GM18505 (cell line): ENCODE results near the gene ATP5MG.

Experiments
- ATAC-seq: cut with Tn5 transposase; IDR thresholded peaks from one replicate; pipeline ENCODE4 v1.9.1; 2021; ENCODE audit not compliant: unreplicated experiment
- POLR2A ChIP-seq: IDR thresholded peaks from 4 replicates; pipeline ENCODE4 v1.6.1; 2011; ENCODE audit warnings: borderline replicate concordance; ENCODE audit not compliant: insufficient read depth, insufficient read length; ENCODE audit errors: extremely low read depth

Gene ATP5MG

DNA sequence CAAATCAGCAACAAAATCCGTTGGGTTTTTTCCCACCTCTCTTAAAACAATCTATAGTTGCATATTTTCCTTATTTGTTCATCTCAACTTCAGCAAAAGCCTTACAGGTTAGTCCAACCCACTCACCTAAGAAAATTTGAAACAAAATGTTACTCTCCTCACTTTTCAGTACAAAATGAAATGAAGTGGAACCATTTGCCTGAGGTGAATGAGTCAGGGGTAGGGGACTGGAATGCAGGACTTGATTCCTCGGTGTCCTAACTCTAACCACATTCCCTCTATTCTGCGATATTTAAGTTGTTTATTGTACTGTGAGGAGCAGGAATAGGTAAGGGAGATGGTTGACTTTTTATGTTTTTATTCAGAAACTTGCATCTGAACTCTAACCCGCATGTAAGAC lies 16.4 kb downstream of the ATP5MG start:
- no peak for ATAC-seq
- no peak for TF ChIP-seq POLR2A

DNA sequence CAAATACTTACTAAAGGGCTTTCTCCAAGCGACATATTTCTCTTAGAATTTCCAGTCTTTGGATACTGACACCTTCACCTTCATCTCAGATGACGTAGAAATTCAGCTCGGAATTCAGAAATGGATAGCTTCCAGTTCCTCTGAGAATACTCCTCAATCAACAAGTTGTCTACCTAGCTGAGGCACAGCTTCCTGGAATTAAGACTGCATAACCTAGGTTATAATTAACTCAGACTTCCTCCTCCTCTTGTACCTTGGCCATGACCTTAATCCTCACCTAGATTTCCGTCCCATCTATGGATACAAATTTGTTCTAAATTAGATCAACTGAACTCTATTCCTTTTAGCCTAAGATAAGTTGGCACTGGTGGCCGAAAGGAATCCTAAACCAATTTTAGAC lies 17.4 kb downstream of the ATP5MG start:
- TF ChIP-seq POLR2A, result no peak
- no peak for ATAC-seq

DNA sequence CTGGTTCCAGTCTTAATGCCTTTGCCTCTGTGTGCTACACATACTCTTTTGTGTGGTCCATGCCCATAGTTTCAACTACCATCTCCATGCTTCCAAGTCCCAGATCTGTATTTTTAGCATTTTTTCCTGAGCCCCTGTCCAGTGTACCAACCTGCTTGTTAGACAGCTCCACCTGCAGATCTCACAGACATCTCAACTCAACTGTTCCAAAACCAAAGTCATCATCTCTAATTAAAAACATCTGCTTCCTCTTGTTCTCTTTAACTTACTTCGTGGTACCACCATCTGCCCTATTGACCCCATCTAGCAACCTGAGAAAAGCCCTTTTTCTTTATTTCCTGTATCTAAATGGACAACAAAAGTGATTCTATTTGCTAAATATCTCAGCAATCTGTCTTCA lies 26.3 kb downstream of the ATP5MG start:
- no peak for ATAC-seq
- TF ChIP-seq POLR2A, result no peak

DNA sequence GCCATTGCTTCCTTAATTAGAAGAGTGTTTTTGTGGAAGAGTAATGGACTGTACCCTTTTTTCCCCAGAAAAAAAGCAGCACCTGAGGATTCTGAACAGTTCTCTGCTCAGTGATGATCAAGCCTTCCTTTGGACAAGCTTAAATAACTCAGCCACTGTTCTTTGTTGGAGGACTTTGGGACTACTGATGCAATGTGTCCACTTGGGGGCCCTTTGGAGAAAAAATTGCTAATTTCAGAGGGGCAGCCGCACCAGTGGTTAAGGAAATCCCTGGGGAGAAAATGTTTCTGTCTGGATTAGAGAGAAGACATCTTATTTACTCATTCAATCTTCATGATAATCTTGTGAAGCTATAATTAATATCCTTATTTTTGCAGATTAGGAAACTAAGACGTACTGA lies 29.6 kb downstream of the ATP5MG start:
- no peak for TF ChIP-seq POLR2A
- no peak for ATAC-seq

DNA sequence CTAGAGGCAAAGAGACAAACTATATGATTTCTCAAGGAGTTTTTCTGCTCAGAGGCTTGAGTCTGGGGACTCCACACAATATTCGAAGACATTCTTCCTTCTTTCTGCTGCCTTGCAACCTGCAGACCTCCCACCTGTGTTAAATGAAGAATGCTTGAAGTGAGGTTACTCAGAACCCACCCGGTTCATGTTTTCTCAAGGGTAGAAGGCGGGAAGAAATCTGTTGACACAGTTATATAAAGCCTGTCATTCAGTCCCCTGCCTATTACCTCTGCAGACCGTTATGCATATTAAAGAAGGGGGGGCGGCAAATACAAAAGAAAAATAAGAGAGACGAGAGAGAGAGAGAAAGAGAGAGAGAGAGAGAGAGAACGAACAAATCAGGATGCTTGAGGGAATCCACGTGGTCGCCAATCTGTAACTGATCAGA lies 32.7 kb downstream of the ATP5MG start:
- TF ChIP-seq POLR2A, result no peak
- ATAC-seq, result no peak

DNA sequence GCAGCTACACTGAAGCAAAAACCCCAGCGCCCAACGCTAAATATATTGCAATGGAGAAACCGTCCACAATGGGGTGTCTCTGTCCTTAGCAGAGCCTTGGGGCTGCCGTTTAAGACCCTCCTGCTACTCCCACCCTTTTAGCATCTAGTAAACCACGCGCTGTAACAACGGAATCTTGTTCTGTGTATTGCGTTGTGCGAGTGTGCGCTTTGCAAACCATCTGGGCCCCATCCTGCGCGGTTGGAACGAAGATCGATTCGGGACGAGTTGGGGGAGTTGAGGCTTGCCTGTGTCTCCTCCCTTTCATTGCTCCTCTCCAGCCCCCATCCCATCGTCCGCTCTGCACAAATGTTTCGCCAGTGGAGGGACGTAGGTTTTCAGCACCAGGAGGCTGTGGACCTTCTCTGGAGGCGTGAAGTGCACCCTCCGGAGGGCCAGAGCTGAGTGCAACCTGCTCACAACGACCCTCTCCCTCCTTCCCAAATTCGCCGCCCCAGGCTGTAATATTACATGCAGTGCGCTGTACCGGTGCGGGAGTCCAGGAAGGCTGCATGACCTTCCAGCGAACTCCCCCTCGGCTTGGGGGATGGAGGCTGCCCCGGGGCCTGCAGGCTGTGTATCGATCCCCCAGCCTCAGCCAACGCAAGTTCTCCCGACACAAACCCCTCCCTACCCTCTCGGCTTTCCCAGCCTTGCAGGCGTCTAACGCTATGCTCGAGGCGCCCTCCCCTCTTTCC lies 33.3 kb downstream of the ATP5MG start:
- no peak for ATAC-seq
- no peak for TF ChIP-seq POLR2A

DNA sequence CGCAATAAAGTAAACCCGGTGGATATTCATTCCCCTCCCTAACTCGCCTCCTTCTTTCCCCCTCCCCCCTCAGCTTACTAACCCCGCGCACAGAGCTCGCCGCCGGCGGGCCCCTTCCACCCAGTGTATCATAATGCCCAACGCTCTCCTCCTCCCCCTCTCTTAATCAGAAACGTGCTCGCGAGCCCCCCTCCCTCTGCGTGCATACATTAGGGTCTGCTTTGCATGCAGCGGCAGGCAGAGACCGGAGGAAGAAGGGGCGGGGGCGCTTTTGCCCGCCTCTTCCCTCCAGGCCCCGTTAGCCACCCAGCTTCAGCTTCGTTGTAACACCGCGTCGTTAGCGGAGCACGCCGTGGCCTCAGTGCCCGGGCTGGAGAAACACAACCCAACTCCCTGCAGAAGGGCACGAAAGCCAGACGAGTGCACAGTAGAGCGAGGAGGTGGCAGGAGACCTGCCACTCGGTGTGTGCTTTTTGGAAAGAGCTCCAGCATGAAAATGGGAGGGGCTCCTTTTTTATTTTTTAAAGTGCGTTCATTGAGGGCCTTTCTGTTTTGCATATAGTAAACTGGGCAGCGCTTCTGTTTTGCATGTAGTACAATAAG lies 34.0 kb downstream of the ATP5MG start:
- peak; percentile 16 for ATAC-seq
- TF ChIP-seq POLR2A, result peak; percentile 39

DNA sequence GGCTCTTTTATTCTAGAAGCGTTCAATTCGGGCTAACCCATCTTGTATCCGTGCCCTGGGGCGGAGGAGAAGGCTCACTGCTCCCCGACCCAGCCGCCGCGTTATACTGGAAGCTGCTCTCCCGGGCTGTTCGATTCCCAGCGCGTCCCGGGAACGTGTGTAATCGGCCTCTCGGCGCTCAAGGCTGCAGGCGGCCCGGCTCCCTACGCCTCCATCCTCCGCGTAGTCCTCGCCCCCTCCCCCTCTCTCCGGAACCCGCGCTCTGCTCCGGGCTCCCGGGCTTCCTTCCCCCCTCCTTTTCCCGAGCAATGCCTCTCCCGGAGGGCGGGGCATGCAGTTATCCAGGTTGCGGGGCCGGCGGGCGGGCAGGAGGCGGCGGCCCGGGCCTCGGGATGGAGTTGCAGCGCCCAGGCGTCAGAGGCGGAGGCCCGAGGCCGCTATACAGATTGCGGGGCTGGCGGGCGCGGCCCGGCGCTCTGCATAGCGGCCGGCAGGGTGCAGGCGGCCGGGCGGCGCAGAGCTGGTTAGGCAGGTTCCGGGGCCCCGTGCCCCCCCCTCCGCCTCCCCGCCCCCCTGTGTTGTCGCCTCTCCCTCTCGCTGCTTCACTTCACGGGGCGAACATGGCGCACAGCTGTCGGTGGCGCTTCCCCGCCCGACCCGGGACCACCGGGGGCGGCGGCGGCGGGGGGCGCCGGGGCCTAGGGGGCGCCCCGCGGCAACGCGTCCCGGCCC lies 34.7 kb downstream of the ATP5MG start, which contains the start of gene KMT2A:
Gene KMT2A (plus strand): TSS at position 600 of the 732 bp plus-strand sequence. CDS start 21 bp downstream, at position 621.
- ATAC-seq, result peak; percentile 61
- peak; percentile 46 for TF ChIP-seq POLR2A

DNA sequence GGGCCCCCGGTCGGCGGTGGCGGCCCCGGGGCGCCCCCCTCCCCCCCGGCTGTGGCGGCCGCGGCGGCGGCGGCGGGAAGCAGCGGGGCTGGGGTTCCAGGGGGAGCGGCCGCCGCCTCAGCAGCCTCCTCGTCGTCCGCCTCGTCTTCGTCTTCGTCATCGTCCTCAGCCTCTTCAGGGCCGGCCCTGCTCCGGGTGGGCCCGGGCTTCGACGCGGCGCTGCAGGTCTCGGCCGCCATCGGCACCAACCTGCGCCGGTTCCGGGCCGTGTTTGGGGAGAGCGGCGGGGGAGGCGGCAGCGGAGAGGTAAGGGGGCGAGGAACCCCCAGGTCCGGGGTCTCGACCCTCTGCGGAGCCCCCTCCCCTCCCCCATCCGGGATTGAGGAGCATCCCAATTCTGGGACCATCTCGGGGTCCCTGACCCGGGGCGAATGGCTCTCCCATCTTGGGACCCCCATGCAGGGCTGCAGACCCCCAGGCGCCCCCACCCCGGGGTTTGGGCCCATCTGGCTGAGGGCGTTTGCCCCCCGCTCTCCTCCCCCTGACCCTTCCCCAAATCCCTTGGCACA lies 35.3 kb downstream of the ATP5MG start:
- no peak for TF ChIP-seq POLR2A
- ATAC-seq, result peak; percentile 22

DNA sequence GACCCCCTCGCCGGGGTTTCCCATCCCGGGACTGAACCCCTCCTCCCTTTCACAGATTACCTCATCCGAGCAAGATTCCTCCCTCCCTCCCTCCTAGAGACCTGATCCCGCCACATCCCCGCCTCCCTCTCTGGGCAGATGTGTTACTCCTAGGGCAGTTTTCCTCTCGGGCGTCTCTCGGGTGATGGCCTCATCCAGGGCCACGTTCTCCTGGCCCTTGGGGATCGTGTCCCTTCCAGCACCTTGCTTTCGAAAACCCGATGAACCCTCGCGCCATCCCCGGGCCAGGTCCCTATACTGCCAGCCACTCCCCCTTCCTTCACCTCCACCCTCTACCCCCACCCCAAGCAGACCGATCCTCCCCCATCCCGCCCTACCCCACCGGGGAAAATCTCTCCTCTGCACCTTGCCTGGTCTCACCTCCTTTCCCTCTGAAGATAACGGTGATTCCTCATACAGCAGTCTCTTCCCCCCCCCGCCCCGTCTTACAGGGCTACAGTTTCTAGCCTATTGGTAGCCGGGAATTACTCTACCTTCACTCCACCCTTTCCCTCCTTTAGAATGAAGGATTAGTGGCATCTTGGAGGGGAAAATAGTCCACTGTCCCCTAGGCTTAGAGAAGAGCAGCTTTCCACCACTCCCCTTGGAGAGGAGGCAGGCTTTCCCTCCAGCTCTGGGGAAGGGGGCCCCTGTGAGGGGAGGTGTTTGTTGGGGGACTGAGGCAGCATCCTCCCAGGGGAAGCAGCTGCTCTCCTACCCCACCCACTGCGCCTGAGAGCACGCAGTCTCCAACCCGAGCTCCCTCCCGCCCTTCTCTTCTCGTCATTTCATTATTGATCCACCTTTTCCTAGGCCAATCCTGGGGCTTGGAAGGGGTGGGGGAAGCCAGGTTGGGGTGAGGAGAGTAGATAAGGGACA lies 36.1 kb downstream of the ATP5MG start:
- no peak for TF ChIP-seq POLR2A
- no peak for ATAC-seq

DNA sequence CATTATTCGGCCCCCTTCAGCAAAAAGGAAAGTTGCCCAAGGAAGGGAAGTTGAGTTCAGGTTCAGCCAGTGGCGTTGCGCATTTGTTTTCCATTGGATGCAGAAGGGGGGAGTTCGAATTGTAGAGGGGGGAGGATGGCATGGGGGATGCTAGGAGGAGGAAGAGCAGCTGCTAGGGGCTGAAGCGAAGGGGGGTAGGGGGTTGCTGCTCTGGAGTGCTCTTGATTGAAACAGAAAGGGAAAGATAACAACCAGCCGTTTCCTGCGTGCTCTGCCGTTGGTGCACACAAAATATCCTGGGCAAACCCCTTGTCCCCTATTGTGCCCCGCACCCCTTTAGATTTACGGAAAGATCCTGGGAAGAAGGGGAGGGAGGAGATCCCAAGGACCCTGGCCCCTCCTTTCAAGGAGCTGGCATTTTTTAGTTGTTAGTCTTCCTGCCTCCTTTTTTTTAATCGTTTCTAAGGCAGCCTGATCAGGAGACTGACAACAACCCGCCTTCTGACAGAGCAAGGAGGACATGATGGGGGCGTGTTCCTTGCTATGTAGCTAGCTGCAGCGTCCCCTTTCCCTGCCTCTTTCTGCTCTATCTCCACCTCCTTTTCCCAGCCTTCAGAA lies 37.0 kb downstream of the ATP5MG start:
- ATAC-seq, result no peak
- TF ChIP-seq POLR2A, result no peak

DNA sequence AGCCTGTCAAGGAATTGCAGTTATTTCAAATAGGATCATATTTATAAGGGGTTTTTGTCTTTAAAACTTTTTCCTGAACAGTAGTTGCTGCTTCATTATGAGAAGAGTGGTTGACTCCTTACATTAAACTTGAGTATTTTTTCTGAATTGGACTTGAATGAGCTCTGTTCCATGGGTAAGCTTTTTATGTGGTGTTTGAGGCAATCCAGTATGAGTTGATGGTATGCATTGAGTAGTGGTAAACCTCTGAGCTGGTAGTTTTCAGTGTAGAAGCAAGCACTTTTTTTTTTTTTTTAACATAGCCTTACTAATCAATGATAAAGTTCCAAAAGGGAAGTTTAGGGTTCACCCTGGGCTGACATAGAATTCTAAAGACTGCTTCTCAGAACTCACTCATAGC lies 38.2 kb downstream of the ATP5MG start:
- no peak for ATAC-seq

More for the DNA sequence above, 38.2 kb downstream of the ATP5MG start:
- TF ChIP-seq POLR2A, result no peak
